WTC11 (cell line): ENCODE measurements around the gene TRIM16.

Experiments used
- ATF3 ChIP-seq: sonication (generic); formaldehyde crosslinking; conservative IDR thresholded peaks from 2 replicates; pipeline ENCODE4 v1.8.1; 2022; ENCODE audit warnings: mild to moderate bottlenecking, missing genetic modification reagents
- CREB1 ChIP-seq: sonication (generic); formaldehyde crosslinking; IDR thresholded peaks from 2 replicates; pipeline ENCODE4 v1.8.0; 2023; ENCODE audit warnings: mild to moderate bottlenecking, missing genetic modification reagents
- FOXJ3 ChIP-seq: sonication (generic); formaldehyde crosslinking; IDR thresholded peaks from 2 replicates; pipeline ENCODE4 v1.9.0; 2021; ENCODE audit warnings: missing genetic modification reagents, mild to moderate bottlenecking, borderline replicate concordance
- NR2C2 ChIP-seq: sonication (generic); formaldehyde crosslinking; IDR thresholded peaks from 2 replicates; pipeline ENCODE4 v1.8.0; 2022; ENCODE audit warnings: mild to moderate bottlenecking, missing genetic modification reagents
- TF ChIP-seq, protein P1 (sequence below): fragments of 200-600 bp; IDR thresholded peaks from 2 replicates; pipeline ENCODE4 v1.8.0; 2022; ENCODE audit warnings: antibody characterized with exemption

- no peak for TF ChIP-seq CREB1 (CRISPR knock-in tag)
- no peak for TF ChIP-seq NR2C2 (CRISPR knock-in tag)
- TF ChIP-seq, protein P1, sequence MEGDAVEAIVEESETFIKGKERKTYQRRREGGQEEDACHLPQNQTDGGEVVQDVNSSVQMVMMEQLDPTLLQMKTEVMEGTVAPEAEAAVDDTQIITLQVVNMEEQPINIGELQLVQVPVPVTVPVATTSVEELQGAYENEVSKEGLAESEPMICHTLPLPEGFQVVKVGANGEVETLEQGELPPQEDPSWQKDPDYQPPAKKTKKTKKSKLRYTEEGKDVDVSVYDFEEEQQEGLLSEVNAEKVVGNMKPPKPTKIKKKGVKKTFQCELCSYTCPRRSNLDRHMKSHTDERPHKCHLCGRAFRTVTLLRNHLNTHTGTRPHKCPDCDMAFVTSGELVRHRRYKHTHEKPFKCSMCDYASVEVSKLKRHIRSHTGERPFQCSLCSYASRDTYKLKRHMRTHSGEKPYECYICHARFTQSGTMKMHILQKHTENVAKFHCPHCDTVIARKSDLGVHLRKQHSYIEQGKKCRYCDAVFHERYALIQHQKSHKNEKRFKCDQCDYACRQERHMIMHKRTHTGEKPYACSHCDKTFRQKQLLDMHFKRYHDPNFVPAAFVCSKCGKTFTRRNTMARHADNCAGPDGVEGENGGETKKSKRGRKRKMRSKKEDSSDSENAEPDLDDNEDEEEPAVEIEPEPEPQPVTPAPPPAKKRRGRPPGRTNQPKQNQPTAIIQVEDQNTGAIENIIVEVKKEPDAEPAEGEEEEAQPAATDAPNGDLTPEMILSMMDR = no peak
- no peak for TF ChIP-seq FOXJ3 (CRISPR knock-in tag)
- TF ChIP-seq ATF3 (CRISPR knock-in tag) = no peak
Measured at GRCh38 chr17:15658296-15658695, 25.8 kb downstream of the TRIM16 start.
